Measurements from ENCODE around the gene KIRREL3. TPM values are rescaled to one million over a fixed set of nuclear protein-coding genes. Genes with fewer than 3 reads are reported as not detected.

KIRREL3 gene
- total RNA-seq, 1 experiment from 2014 or later: 0.44 TPM

DNA sequence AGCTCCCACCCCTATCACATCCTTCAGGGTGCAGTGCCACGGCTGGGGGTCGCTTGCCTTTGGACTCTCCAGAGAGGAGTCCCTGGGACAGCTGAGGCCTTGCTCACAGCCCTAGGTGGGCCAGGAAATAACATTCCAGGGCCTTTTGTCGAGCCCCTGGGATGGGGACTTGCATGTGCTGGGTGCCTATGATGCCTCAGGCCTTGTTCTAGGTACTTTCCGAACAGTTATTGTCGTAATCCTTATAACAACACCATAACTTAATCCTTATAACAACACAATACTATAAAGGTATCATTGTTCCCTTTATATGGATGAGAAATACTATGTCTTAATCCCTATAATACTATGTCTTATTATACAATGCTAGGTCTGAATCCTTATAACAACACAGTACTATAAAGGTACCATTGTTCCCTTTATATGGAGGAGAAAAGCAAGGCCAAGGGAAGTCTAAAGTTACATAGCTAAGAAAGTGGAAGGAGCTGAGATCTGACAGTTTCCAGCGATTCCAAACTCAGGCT is 408.5 kb downstream of the KIRREL3 start:
- intact Hi-C loops (cut with micrococcal nuclease): no loop called here
- CTCF ChIA-PET: no interaction called here
- no peak overlapping the region for H2AFZ ChIP-seq (ENCODE audit: low read length)

GRCh38 chr11:126589492-126589803 is 411.1 kb downstream of the KIRREL3 start:
- Histone ChIP-seq H3K9me3 (ENCODE audit: low read length) (no peaks in the 10 kb centered on the region), H3K9ac (ENCODE audit: low read length) (no peak overlapping the region), H3K27ac (ENCODE audit: low read length) (no peak overlapping the region), H3K4me2 (ENCODE audit: low read length) (no peak overlapping the region), H2AFZ (ENCODE audit: low read length) (no peak overlapping the region), H3K36me3 (ENCODE audit: low read depth, low read length) (no peaks in the 10 kb centered on the region), H3K27me3 (ENCODE audit: low read length) (peaks cover 30% of the 10 kb centered on the region), H3K79me2 (ENCODE audit: low read length) (no peaks in the 10 kb centered on the region), H3K4me3 (ENCODE audit: low read length) (no peak overlapping the region), H3K9me2 (replicated peaks; ENCODE audit: low read length) (no peaks in the 10 kb centered on the region), H4K20me1 (ENCODE audit: low read length) (no peaks in the 10 kb centered on the region), H3F3A (ENCODE audit: low read length, unreplicated experiment) (no peaks in the 10 kb centered on the region), H3K4me1 (ENCODE audit: insufficient read depth, low read length) (peaks cover 14% of the 10 kb centered on the region)
- DNase-seq (no peak), ATAC-seq (no peak)
- intact Hi-C loops (cut with micrococcal nuclease): no loop called here
- BruUV-seq (replicated peaks): no TSS peak
- CTCF ChIA-PET: no interaction called here
- TF ChIP-seq EZH2phosphoT487 (IDR thresholded peaks at IDR 0.05; ENCODE audit: borderline replicate concordance, low read length): no peak
- TF ChIP-seq EZH2 (IDR thresholded peaks at IDR 0.05; ENCODE audit: low read length, unreplicated experiment): no peak
- TF ChIP-seq, protein P1, sequence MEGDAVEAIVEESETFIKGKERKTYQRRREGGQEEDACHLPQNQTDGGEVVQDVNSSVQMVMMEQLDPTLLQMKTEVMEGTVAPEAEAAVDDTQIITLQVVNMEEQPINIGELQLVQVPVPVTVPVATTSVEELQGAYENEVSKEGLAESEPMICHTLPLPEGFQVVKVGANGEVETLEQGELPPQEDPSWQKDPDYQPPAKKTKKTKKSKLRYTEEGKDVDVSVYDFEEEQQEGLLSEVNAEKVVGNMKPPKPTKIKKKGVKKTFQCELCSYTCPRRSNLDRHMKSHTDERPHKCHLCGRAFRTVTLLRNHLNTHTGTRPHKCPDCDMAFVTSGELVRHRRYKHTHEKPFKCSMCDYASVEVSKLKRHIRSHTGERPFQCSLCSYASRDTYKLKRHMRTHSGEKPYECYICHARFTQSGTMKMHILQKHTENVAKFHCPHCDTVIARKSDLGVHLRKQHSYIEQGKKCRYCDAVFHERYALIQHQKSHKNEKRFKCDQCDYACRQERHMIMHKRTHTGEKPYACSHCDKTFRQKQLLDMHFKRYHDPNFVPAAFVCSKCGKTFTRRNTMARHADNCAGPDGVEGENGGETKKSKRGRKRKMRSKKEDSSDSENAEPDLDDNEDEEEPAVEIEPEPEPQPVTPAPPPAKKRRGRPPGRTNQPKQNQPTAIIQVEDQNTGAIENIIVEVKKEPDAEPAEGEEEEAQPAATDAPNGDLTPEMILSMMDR (conservative IDR thresholded peaks at IDR 0.05; ENCODE audit: low read depth, low read length): no peak
- POLR2A ChIA-PET (ENCODE audit: unreplicated experiment): no interaction called here

More for the DNA sequence above, 408.5 kb downstream of the KIRREL3 start:
- no peak; the same call in 1 of the 2 replicates for ATAC-seq
- no peak overlapping the region for H3K4me2 ChIP-seq (ENCODE audit: low read length)
- no peaks in the 10 kb centered on the region for H3K79me2 ChIP-seq (ENCODE audit: low read length)
- no peaks in the 10 kb centered on the region for H3K9me2 ChIP-seq (replicated peaks; ENCODE audit: low read length)
- H3K4me1 ChIP-seq (ENCODE audit: insufficient read depth, low read length): no peaks in the 10 kb centered on the region
- no peaks in the 10 kb centered on the region for H3K36me3 ChIP-seq (ENCODE audit: low read depth, low read length)
- H3K27ac ChIP-seq (ENCODE audit: low read length): no peak overlapping the region
- H3K9ac ChIP-seq (ENCODE audit: low read length): no peak overlapping the region
- H3K9me3 ChIP-seq (ENCODE audit: low read length): no peaks in the 10 kb centered on the region
- H4K20me1 ChIP-seq (ENCODE audit: low read length): no peaks in the 10 kb centered on the region
- POLR2A ChIA-PET (ENCODE audit: unreplicated experiment): no interaction called here
- H3K27me3 ChIP-seq (ENCODE audit: low read length): peaks cover 56% of the 10 kb centered on the region
- DNase-seq: no peak
- H3K4me3 ChIP-seq (ENCODE audit: low read length): no peak overlapping the region
- no TSS peak for BruUV-seq (replicated peaks)
- H3F3A ChIP-seq (ENCODE audit: low read length, unreplicated experiment): no peaks in the 10 kb centered on the region
- TF ChIP-seq EZH2phosphoT487 (IDR thresholded peaks at IDR 0.05; ENCODE audit: borderline replicate concordance, low read length) (no peak), EZH2 (IDR thresholded peaks at IDR 0.05; ENCODE audit: low read length, unreplicated experiment) (no peak)
- TF ChIP-seq, protein P1 (conservative IDR thresholded peaks at IDR 0.05; ENCODE audit: low read depth, low read length): no peak

- no peak for DNase-seq
These were observed 411.7 kb downstream of the KIRREL3 start for GRCh38 chr11:126588630-126589491.

More at GRCh38 chr11:126588630-126589491, 411.7 kb downstream of the KIRREL3 start:
- Histone ChIP-seq H3K4me2 (ENCODE audit: low read length) (no peak overlapping the region), H3K9ac (ENCODE audit: low read length) (no peak overlapping the region), H3K9me2 (replicated peaks; ENCODE audit: low read length) (no peaks in the 10 kb centered on the region), H3K27ac (ENCODE audit: low read length) (no peak overlapping the region), H3F3A (ENCODE audit: low read length, unreplicated experiment) (no peaks in the 10 kb centered on the region), H3K27me3 (ENCODE audit: low read length) (peaks cover 25% of the 10 kb centered on the region; the same call in 1 of the 2 replicates), H2AFZ (ENCODE audit: low read length) (no peak overlapping the region), H3K36me3 (ENCODE audit: low read depth, low read length) (no peaks in the 10 kb centered on the region), H4K20me1 (ENCODE audit: low read length) (no peaks in the 10 kb centered on the region), H3K9me3 (ENCODE audit: low read length) (no peaks in the 10 kb centered on the region), H3K4me1 (ENCODE audit: insufficient read depth, low read length) (peaks cover 14% of the 10 kb centered on the region), H3K79me2 (ENCODE audit: low read length) (no peaks in the 10 kb centered on the region), H3K4me3 (ENCODE audit: low read length) (no peak overlapping the region)
- POLR2A ChIA-PET (ENCODE audit: unreplicated experiment): interaction anchor here (0.5 kb wide), 1 partner anchor 838 kb away, joined by 3 read pairs; no protein-coding TSS in a partner anchor
- intact Hi-C loops (cut with micrococcal nuclease): no loop called here
- TF ChIP-seq EZH2 (IDR thresholded peaks at IDR 0.05; ENCODE audit: low read length, unreplicated experiment): no peak
- TF ChIP-seq EZH2phosphoT487 (IDR thresholded peaks at IDR 0.05; ENCODE audit: borderline replicate concordance, low read length): no peak
- TF ChIP-seq, protein P1 (conservative IDR thresholded peaks at IDR 0.05; ENCODE audit: low read depth, low read length): no peak
- BruUV-seq (replicated peaks): no TSS peak
- CTCF ChIA-PET: no interaction called here
- no peak for ATAC-seq

Data from PC-3 (cell line).